ENCODE results near the gene HTR4.
"Not testable (repeated sequence)": the region's sequence is repeated elsewhere in the genome, so short reads cannot be mapped to it uniquely, and the experiment has no call there.

Gene HTR4

DNA sequence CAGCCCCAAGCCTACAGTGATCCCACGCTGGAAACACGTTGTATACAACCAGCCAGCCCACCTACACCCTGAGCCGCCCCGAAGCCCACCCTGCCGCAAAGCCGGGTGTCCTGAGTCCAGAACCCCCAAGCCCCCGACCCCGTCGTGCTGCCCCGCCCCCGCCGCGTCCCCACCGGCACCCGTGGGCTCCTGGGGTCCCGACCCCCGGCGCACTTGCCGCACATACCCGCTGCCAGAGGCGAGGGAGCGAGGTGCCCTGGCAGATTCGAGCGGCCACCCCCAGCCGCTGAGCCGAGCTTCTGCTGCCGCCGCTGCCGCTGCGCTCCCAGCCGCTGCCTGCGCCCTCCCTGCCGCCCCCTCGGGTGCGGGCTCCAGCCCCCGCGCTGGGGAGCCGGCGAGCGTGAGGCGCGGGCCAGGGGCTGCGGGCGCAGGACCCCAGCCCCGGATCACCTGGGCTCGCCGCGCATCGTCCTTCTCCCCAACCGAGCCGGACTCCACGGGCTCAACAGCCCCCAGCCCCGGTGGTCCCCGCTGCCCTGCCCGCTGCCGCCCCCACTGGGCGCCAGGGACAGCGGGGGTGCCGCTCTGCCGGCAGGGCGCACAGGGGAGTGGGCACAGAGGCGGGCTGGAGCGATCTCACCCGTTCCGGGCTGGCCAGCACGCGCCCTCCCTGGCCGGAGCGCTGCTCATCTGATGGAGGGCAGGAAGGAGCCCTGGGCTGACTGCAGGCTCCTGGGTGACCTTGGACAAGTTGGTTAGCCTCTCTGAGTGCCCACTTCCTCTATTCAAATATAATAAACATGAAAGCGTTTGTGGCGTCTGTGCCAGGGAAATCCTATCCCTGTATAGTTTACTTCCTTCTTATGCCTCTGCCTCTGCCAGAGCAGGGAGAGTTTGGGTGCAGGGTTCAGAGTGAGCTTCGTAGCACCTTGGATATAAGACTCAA is at the start of gene HTR4:
TSS of gene HTR4 (minus strand) at position 692 of the 946 bp plus-strand sequence. CDS start 17,513 bp downstream, outside the sequence.
- peak in 1 of 51 donors; percentile 1 for DNase-seq

DNA sequence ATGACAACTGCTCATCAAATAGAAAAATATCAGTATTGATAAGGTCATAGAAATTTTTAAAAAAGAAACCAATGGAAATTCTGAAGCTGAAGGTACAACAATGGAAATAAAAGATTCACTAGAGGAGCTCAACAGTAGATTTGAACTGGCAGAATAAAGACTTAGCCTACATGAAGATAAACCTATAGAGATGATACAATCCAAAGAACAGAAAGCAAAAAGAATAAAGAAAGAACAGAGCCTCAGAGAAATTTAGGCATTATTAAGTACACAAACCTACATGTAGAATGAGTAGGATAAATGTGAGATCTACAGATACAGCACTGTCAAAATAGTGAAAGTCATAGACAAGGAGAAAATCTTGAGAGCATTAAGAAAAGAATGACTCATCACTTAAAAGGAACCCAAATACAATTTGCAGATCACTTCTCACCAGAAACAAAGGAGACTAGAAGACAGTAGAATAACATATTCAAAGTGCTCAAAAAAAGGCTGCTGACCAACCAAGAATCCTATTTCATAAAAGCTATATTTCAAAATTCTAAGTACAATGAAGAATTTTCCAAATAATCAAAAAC is 47.8 kb upstream of the HTR4 start:
- no peak for DNase-seq

- DNase-seq: no peak
These were observed 44.7 kb upstream of the HTR4 start for GRCh38 chr5:148699028-148699427.

DNA sequence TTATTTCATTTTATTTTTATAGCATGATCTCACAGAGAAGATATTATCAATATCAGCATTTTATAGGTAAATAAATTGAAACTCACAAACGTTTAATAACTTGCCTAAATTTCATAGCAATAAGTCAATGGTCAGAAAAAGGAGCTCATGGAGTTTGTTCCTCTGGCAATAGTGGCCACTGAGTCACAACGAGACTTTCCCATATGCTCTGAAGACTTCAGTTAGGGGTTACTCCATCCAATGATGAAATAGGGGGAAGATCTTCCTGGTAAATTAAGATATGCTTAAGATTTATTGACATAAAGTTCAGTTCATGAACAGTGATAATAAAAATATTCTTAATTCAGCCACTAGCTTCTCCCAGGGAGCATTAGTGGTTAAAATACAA is 43.5 kb upstream of the HTR4 start:
- DNase-seq: no peak

- no peak for DNase-seq
These were observed 43.0 kb upstream of the HTR4 start for GRCh38 chr5:148697180-148697808.

DNA sequence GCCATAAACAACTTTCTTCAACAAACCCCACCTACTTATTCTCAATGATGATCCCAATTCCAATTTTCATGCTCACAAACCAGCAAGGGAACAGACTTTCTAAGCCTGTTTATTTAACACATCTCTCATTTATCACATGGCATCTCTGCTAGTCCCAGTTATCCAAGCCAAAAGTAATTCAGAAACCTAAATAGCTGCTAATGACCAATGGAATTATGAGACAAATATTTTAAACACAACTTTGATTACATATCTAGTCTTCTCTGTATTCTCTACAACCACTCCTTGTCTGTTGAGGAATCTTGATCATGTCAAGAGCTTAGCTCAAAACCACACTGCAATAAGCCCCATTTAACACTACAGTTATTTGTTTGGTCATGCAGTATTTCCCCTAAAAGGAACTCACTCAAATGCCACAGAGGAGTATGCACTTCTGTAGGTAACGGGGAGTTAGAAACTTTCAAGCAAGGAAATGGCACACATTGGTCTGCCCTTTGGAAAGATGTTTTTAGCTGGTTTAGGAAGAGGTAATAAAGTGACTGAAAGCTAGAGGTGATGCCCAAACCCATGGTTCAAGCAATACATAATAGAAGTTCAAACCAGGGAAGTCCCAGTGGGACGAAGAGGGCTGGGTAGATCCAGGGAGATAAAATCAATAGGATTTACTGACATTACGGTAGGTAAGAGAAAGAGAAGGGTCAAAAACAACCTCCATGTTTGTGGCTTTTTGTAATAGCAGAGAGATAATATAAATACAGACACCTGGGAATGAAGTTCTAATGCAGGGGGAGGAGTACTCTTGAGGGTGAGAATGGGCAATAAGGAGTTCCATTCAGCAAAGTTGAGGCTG is 42.1 kb upstream of the HTR4 start:
- no peak for DNase-seq

DNA sequence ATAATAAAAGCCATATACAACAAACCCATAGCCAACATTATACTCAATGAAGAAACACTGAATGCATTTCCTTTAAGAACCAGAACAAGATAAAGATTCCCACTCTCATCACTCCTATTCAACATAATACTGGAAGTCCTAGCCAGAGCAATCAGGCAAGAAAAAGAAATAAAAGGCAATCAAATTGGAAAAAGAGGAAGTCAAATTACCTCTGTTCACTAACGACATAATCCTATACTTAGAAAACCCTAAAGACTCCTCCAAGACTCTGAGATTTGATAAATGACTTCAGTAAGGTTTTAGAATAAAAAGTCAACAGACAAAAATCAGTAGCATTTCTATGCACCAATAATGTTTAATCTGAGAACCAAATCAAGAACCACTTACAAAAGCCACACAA is 36.6 kb upstream of the HTR4 start:
- no peak for DNase-seq

- no peak for DNase-seq
These were observed 34.5 kb upstream of the HTR4 start for GRCh38 chr5:148688787-148689186.

- DNase-seq: no peak
These were observed 33.5 kb upstream of the HTR4 start for GRCh38 chr5:148687871-148688270.

DNA sequence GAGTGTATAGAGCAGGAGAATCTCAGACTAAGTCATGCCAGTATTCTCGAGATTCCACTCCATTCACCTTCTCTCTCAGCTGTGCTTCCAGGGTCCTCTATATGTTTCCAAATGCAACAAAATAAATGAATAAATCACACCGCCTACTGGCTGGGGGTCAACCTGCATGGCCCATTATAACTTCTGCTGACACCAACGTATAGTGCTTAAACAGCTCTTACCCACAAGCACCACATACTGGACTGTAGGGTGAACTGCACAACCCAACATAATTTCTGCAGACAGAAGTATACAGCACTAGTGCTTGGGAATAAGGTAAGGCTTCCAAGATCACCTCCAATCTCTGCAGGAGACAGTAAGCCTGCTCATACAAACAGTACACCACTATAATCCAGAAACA is 33.1 kb upstream of the HTR4 start:
- DNase-seq: no peak

GRCh38 chr5:148686660-148687059 is 32.3 kb upstream of the HTR4 start:
- no peak for DNase-seq

- DNase-seq: no peak
These were observed 31.3 kb upstream of the HTR4 start for GRCh38 chr5:148685520-148686134.

- DNase-seq: no peak
These were observed 30.2 kb upstream of the HTR4 start for GRCh38 chr5:148684528-148684927.

- DNase-seq: no peak
These were observed 29.3 kb upstream of the HTR4 start for GRCh38 chr5:148683651-148684050.

DNA sequence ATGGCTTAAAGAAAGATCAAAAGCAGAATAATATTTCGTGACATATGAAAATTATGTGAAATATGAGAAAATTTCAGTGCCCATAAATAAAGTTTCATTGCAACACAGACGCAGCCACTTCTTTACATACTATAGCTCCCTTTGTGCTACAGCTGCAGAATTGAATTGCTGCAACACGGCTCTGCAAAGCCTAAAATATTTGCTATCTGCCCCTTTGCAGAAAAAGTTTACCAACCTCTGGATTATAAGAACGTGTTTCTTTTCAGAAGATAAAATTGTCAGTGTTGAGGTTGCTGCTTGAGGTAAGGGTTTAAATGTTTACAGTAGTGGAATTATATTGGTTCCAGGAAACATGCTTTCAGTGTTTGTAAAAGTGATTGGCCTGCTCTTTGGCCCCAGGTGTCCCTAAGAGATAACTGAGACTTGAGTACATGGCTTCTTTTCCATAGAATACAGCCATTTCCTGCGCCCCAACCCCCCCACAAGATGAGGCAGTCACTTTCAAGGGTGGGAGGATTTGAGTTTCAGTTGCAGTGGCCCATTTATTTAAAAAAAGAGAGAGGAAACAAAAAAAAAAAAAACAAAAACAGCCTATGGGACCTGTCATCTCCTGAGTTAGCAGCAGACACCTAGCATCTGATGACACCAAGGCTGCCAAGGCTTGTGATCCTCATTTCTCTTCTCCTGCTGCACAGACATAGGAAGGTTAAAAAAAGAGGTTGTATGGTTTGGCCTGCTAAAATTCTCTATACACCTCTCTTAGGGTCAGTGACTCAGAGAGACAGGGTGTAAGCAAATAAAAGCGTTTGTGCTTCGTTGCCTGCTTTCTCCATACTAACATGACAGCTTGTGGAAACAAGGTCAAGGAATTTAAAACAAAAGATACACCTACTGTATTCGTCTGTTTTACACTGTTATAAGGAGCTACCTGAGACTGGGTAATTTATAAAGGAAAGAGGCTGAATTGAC is 28.0 kb upstream of the HTR4 start:
- no peak for DNase-seq

DNA sequence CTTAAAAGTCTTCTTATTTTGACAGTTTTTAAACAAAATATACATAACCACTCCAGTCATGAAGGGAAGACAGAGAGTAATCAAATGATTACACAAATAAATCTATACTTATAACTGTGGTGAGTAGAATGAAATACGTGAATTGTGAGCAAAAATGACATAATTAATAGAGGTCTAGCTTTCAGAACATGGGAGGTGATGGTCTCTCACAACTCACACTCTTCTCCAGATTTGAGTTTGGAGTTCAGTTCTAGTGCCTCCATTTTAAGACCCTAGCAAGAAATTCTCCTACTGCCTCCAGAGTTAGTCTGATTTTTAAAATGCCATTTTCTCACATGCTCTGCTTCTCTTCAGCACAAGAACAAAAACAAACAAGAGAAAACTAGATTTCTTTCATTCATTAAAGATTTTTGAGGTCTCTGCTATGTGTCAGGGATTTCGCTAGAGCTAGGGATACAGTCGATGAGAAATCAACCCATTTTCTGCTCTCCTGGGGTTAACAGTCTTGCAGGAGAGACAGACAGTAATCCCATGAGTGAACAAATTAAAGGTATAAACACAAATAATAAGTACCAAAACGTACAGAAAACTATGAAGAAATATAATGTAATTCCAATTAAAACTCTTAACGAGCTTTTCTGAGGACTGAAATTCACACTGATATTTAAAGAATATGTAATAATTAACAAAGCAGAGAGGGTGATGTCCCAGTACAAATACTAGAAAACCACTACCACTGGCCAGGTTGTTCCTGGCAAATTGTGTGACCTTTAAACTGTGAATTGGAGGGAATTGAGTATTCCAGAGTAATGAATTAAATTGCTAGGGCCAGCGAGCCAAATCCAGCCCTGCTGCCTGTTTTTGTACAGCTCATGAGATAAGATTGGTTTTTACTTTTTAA is 27.1 kb upstream of the HTR4 start:
- DNase-seq: no peak

DNA sequence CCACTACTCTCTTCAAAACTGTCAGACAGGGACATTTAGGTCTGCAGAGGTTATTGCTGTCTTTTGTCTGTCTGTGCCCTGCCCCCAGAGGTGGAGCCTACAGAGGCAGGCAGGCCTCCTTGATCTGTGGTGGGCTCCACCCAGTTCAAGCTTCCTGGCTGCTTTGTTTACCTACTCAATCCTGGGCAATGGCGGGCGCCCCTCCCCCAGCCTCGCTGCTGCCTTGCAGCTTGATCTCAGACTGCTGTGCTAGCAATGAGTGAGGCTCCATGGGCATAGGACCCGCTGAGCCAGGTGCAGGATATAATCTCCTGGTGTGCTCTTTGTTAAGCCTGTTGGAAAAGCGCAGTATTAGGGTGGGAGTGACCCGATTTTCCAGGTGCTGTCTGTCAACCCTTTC is 19.4 kb upstream of the HTR4 start:
- not testable (repeated sequence) for DNase-seq

- no peak for DNase-seq
These were observed 12.0 kb upstream of the HTR4 start for GRCh38 chr5:148666353-148666752.

DNA sequence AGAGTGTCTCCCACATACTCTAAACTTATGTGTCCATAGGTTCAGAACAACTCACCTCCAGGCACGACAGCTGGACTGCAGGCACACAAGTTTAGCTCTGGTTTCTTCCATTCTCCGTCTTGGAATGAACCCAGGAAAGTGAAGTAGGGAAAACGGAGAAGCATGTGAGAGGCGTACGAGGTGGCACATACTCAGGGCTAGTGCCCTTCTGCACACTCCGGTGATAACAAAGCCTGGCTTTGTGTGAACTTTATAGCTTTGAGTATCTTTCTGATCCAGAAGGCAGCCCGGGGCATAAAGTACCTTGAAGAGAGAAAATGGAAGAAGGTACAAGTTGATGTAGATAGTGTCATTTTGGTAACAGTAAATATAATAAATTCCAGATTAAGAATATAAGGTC is 11.1 kb upstream of the HTR4 start:
- DNase-seq: no peak

Data from hypothalamus (tissue), 51 donors.